Pancreas (tissue), 10 donors: Measurements from ENCODE around the gene RC3H1. TPM values are rescaled to one million over a fixed set of nuclear protein-coding genes. Genes with fewer than 3 reads are reported as not detected.
A peak's percentile ranks its signal among the peaks of the same experiment; 100 is the strongest.
"Not testable (repeated sequence)": the region's sequence is repeated elsewhere in the genome, so short reads cannot be mapped to it uniquely, and the experiment has no call there.

Experiments
- ATAC-seq, 4 donors: fragments of 200-7000 bp; cut with Tn5 transposase; one replicate each; pipeline versions ENCODE4 v1.8.0 to v1.9.1; 2020; ENCODE audit warnings: mild to moderate bottlenecking in 4 of 4, moderate library complexity in 4 of 4
- DNase-seq, 6 donors: peaks; one replicate each; pipeline ENCODE4 v3.0.0-alpha.2; 2020
- FAIRE-seq: peaks from 2 replicates; lab custom pipeline; 2012; peaks lifted over from hg19 to GRCh38; lab: Jason Lieb, UNC
- H3K27ac ChIP-seq, 4 donors: fragments of 200-600 bp; sonication (generic); 1 replicate in 3 of 4; 2 replicates in 1 of 4; pipeline versions ENCODE4 v1.5.0 to v1.8.0; 2020
- H3K27me3 ChIP-seq, 4 donors: fragments of 200-600 bp; one replicate each; pipeline ENCODE4 v1.8.0; 2021
- H3K36me3 ChIP-seq, 3 donors: fragments of 200-600 bp; sonication (generic) in 1 of 3; one replicate each; pipeline versions ENCODE4 v1.5.0 to v1.8.0; 2020 to 2021
- H3K4me1 ChIP-seq, 3 donors: fragments of 200-600 bp; one replicate each; pipeline ENCODE4 v1.8.0; 2021
- H3K4me3 ChIP-seq, 4 donors: fragments of 200-600 bp; sonication (generic) in 2 of 4; one replicate each; pipeline versions ENCODE4 v1.5.0 to v1.8.0; 2020 to 2021
- H3K9me3 ChIP-seq, 4 donors: fragments of 200-600 bp; one replicate each; pipeline ENCODE4 v1.8.0; 2021
- CTCF ChIP-seq, 4 donors: fragments of 200-600 bp; sonication (generic) in 3 of 4; IDR thresholded peaks; one replicate each; pipeline versions ENCODE4 v1.5.0 to v1.8.0; 2021; ENCODE audit warnings: antibody characterized with exemption in 4 of 4
- WGBS, 2 donors: extraction: QIAGEN DNeasy Blood & Tissue Kit; methylation state at CpG; one replicate each; pipeline ENCODE4 v1.1.7; 2013; 5-methylcytosine and 5-hydroxymethylcytosine counted together
- intact Hi-C, 3 donors: fragments of 100-400 bp; cut with DNase I; formaldehyde crosslinking; loops; one replicate each; pipeline versions ENCODE4 v1.11.1 to v1.14.2; 2022
- polyA plus RNA-seq, 2 donors: library from polyadenylated mRNA; stranded (reverse); fragments of 200-250 nt; gene quantifications; one replicate each; pipeline ENCODE4 v1.2.3, GENCODE V29; 2013
- total RNA-seq, 6 donors: library from RNA; stranded (reverse); fragmentation: NEBNext Ultra II Directional in 4 of 6; extraction: Animal tissue kit (Norgen Biotek cat#: 25700) in 4 of 6; gene quantifications; one replicate each; pipeline versions ENCODE4 v1.2.1 to v1.2.4, GENCODE V29; 2021 to 2023
- donor health status: healthy with polysubstance abuse.
- donor health status: DM: no; HTN: no; CAD: no; lungs with moderate emphysema.
- donor health status: DM: no; HTN: no; CAD: no.
- donor health status: control.
- donor health status: control.
- donor health status: Bipolar disorder and iron deficiency.
- donor health status: DM: yes; HTN: yes; CAD: no.
- donor health status: DM: no; HTN: no; CAD: no.
- donor health status: DM: no; HTN: no; CAD: no.
- donor health status: DM: yes; HTN: yes; CAD: no.

Gene RC3H1
- total and polyA plus RNA-seq, 8 donors = 2.7 to 27.9 (median 14.9) TPM

DNA sequence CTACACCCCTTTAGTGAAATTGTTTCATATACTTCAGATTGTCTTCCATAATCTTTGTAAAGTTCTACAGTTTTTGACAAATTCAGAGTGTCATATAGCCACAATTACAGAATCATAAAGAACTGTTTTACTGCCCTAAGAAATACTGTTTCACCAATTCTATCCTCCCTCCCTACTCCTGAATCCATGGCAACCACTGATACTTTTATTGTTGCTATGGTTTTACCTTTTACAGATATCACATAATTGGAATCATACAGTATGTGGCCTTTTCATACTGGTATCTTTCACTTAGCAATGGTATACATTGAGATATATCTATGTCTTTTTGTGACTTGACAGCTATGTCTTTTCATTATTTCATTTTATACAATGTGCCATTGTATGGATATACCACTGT, 34.1 kb downstream of the RC3H1 start:
- no peak overlapping the region for H3K27ac ChIP-seq
- H3K9me3 ChIP-seq = no peaks in the 10 kb centered on the region
- no peak for DNase-seq
- H3K4me3 ChIP-seq = no peak overlapping the region
- H3K4me1 ChIP-seq = no peaks in the 10 kb centered on the region
- intact Hi-C loops = no loop called here
- H3K36me3 ChIP-seq = peaks cover 0 to 35% (median 3%) of the 10 kb centered on the region in 3 donors
- FAIRE-seq = no peak
- no peaks in the 10 kb centered on the region for H3K27me3 ChIP-seq
- no peak for ATAC-seq
- TF ChIP-seq CTCF (IDR thresholded peaks at IDR 0.05) = no peak

GRCh38 chr1:173986951-173987350, 35.2 kb downstream of the RC3H1 start:
- H3K4me1 ChIP-seq = no peaks in the 10 kb centered on the region
- no peak for DNase-seq
- no peak overlapping the region for H3K27ac ChIP-seq
- H3K36me3 ChIP-seq = peaks cover 0 to 43% (median 3%) of the 10 kb centered on the region in 3 donors
- H3K27me3 ChIP-seq = no peaks in the 10 kb centered on the region
- H3K9me3 ChIP-seq = no peaks in the 10 kb centered on the region
- no peak overlapping the region for H3K4me3 ChIP-seq
- no peak for FAIRE-seq
- ATAC-seq = peak in 2 of 4 donors; percentile 60 to 64
- 47 to 49% methylated on average over 3 of the region's 3 CpGs for WGBS, 2 donors
- no peak for TF ChIP-seq CTCF (IDR thresholded peaks at IDR 0.05)
- intact Hi-C loops = no loop called here

DNA sequence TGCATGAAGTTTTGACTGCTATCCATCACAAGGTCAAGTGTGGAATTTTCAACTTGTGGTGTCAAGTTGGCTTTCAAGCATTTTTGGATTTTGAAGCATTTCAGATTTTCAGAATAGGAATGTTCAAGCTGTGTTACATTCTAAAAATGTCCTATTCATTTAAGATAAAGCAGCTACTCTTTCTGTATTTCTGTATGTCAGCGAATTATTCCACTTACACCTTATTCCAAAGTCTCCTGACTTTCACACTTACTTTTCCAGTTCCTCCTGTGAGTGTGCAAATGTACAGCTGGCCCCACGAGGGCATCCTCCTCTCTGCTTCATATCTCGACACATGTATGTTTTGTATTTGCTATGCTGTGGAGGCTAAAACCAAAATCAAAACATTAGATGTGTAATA, 51.9 kb downstream of the RC3H1 start:
- Histone ChIP-seq H3K27me3 (no peaks in the 10 kb centered on the region), H3K4me1 (no peaks in the 10 kb centered on the region), H3K27ac (no peak overlapping the region), H3K9me3 (no peaks in the 10 kb centered on the region), H3K36me3 (peaks cover 0 to 59% (median 0%) of the 10 kb centered on the region in 3 donors), H3K4me3 (no peak overlapping the region)
- FAIRE-seq = no peak
- intact Hi-C loops = no loop called here
- WGBS, 2 donors = 82 to 85% methylated on average over 3 of the region's 3 CpGs
- no peak for DNase-seq
- no peak for ATAC-seq
- TF ChIP-seq CTCF (IDR thresholded peaks at IDR 0.05) = no peak

GRCh38 chr1:173965896-173966295, 56.3 kb downstream of the RC3H1 start:
- H3K9me3 ChIP-seq, DNase-seq, H3K4me1 ChIP-seq, ATAC-seq, FAIRE-seq, H3K27ac ChIP-seq, intact Hi-C loops, H3K4me3 ChIP-seq, H3K27me3 ChIP-seq: not testable (repeated sequence)
- peaks cover 0 to 63% (median 11%) of the 10 kb centered on the region in 3 donors for H3K36me3 ChIP-seq
- WGBS, 2 donors = 95% methylated on average over 5 of the region's 5 CpGs

GRCh38 chr1:173963477-173963876, 58.7 kb downstream of the RC3H1 start:
- intact Hi-C loops = no loop called here
- Histone ChIP-seq H3K27ac (no peak overlapping the region), H3K9me3 (no peaks in the 10 kb centered on the region), H3K36me3 (peaks cover 0 to 59% (median 20%) of the 10 kb centered on the region in 3 donors), H3K4me3 (no peak overlapping the region), H3K4me1 (no peaks in the 10 kb centered on the region), H3K27me3 (no peaks in the 10 kb centered on the region)
- DNase-seq (no peak), FAIRE-seq (no peak), ATAC-seq (no peak)
- WGBS, 2 donors = 94 to 96% methylated on average over 1 of the region's 1 CpG
- no peak for TF ChIP-seq CTCF (IDR thresholded peaks at IDR 0.05)
